Measurements from ENCODE around the gene PRR14L.

The PRR14L gene

GRCh38 chr22:31637891-31638618 is 111.9 kb downstream of the PRR14L start:
- DNase-seq, result no peak

GRCh38 chr22:31637447-31637890 is 112.5 kb downstream of the PRR14L start:
- no peak for DNase-seq

- DNase-seq, result no peak
Measured at GRCh38 chr22:31635638-31636306, 114.2 kb downstream of the PRR14L start.

- no peak for DNase-seq
Measured at GRCh38 chr22:31631436-31631835, 118.5 kb downstream of the PRR14L start.

Measured in GOT3 (cell line).